ENCODE data around the gene FBRSL1.

Gene FBRSL1

GRCh38 chr12:132517013-132517739 lies 27.2 kb downstream of the FBRSL1 start:
- 88 to 91% methylated on average over 19 of the region's 19 CpGs for WGBS, 2 experiments
- Histone ChIP-seq H3K4me1 (ENCODE audit: control insufficient read depth, insufficient read depth, low read length) (peaks cover 3% of the 10 kb centered on the region), H3K27me3 (ENCODE audit: control insufficient read depth, insufficient read depth, low read length, poor library complexity, severe bottlenecking) (no peaks in the 10 kb centered on the region), H3K4me3 (ENCODE audit: insufficient read depth, low read depth, low read length) (no peak overlapping the region), H3K27ac (ENCODE audit: insufficient read depth, low read depth, low read length, poor library complexity, severe bottlenecking) (no peak overlapping the region), H3K9me3 (ENCODE audit: control insufficient read depth, low read length) (no peaks in the 10 kb centered on the region), H3K36me3 (ENCODE audit: control insufficient read depth, insufficient read depth, low read length) (no peaks in the 10 kb centered on the region)

- 90% methylated on average over 10 of the region's 10 CpGs for WGBS, 2 experiments
Measured at GRCh38 chr12:132517740-132518100, 27.8 kb downstream of the FBRSL1 start.

GRCh38 chr12:132518354-132518992 lies 28.5 kb downstream of the FBRSL1 start:
- H3K27me3 ChIP-seq (ENCODE audit: control insufficient read depth, insufficient read depth, low read length, poor library complexity, severe bottlenecking) = no peaks in the 10 kb centered on the region
- H3K27ac ChIP-seq (ENCODE audit: insufficient read depth, low read depth, low read length, poor library complexity, severe bottlenecking) = no peak overlapping the region
- no peaks in the 10 kb centered on the region for H3K9me3 ChIP-seq (ENCODE audit: control insufficient read depth, low read length)
- no peaks in the 10 kb centered on the region for H3K36me3 ChIP-seq (ENCODE audit: control insufficient read depth, insufficient read depth, low read length)
- no peak overlapping the region for H3K4me3 ChIP-seq (ENCODE audit: insufficient read depth, low read depth, low read length)
- H3K4me1 ChIP-seq (ENCODE audit: control insufficient read depth, insufficient read depth, low read length) = peaks cover 3% of the 10 kb centered on the region
- WGBS, 2 experiments = 89% methylated on average over 7 of the region's 7 CpGs

More at GRCh38 chr12:132517740-132518100, 27.8 kb downstream of the FBRSL1 start:
- H3K36me3 ChIP-seq (ENCODE audit: control insufficient read depth, insufficient read depth, low read length) = no peaks in the 10 kb centered on the region
- no peak overlapping the region for H3K27ac ChIP-seq (ENCODE audit: insufficient read depth, low read depth, low read length, poor library complexity, severe bottlenecking)
- no peaks in the 10 kb centered on the region for H3K9me3 ChIP-seq (ENCODE audit: control insufficient read depth, low read length)
- H3K4me3 ChIP-seq (ENCODE audit: insufficient read depth, low read depth, low read length) = no peak overlapping the region
- no peaks in the 10 kb centered on the region for H3K27me3 ChIP-seq (ENCODE audit: control insufficient read depth, insufficient read depth, low read length, poor library complexity, severe bottlenecking)
- H3K4me1 ChIP-seq (ENCODE audit: control insufficient read depth, insufficient read depth, low read length) = peaks cover 3% of the 10 kb centered on the region

GRCh38 chr12:132520421-132521199 lies 30.7 kb downstream of the FBRSL1 start:
- H3K36me3 ChIP-seq (ENCODE audit: control insufficient read depth, insufficient read depth, low read length) = no peaks in the 10 kb centered on the region
- H3K4me1 ChIP-seq (ENCODE audit: control insufficient read depth, insufficient read depth, low read length) = peaks cover 4% of the 10 kb centered on the region
- H3K27ac ChIP-seq (ENCODE audit: insufficient read depth, low read depth, low read length, poor library complexity, severe bottlenecking) = no peak overlapping the region
- H3K4me3 ChIP-seq (ENCODE audit: insufficient read depth, low read depth, low read length) = no peak overlapping the region
- no peaks in the 10 kb centered on the region for H3K9me3 ChIP-seq (ENCODE audit: control insufficient read depth, low read length)
- WGBS, 2 experiments = 89 to 91% methylated on average over 17 of the region's 17 CpGs
- no peaks in the 10 kb centered on the region for H3K27me3 ChIP-seq (ENCODE audit: control insufficient read depth, insufficient read depth, low read length, poor library complexity, severe bottlenecking)

- WGBS, 2 experiments = 89% methylated on average over 15 of the region's 15 CpGs
Measured at GRCh38 chr12:132521200-132521580, 31.2 kb downstream of the FBRSL1 start.

GRCh38 chr12:132521712-132522292 lies 31.9 kb downstream of the FBRSL1 start:
- WGBS, 2 experiments = 91 to 93% methylated on average over 27 of the region's 27 CpGs
- no peak overlapping the region for H3K4me3 ChIP-seq (ENCODE audit: insufficient read depth, low read depth, low read length)
- peaks cover 8% of the 10 kb centered on the region for H3K4me1 ChIP-seq (ENCODE audit: control insufficient read depth, insufficient read depth, low read length)
- H3K27me3 ChIP-seq (ENCODE audit: control insufficient read depth, insufficient read depth, low read length, poor library complexity, severe bottlenecking) = no peaks in the 10 kb centered on the region
- no peaks in the 10 kb centered on the region for H3K36me3 ChIP-seq (ENCODE audit: control insufficient read depth, insufficient read depth, low read length)
- H3K27ac ChIP-seq (ENCODE audit: insufficient read depth, low read depth, low read length, poor library complexity, severe bottlenecking) = no peak overlapping the region
- H3K9me3 ChIP-seq (ENCODE audit: control insufficient read depth, low read length) = no peaks in the 10 kb centered on the region

More at GRCh38 chr12:132521200-132521580, 31.2 kb downstream of the FBRSL1 start:
- H3K4me1 ChIP-seq (ENCODE audit: control insufficient read depth, insufficient read depth, low read length) = peaks cover 8% of the 10 kb centered on the region
- H3K27me3 ChIP-seq (ENCODE audit: control insufficient read depth, insufficient read depth, low read length, poor library complexity, severe bottlenecking) = no peaks in the 10 kb centered on the region
- H3K27ac ChIP-seq (ENCODE audit: insufficient read depth, low read depth, low read length, poor library complexity, severe bottlenecking) = no peak overlapping the region
- H3K9me3 ChIP-seq (ENCODE audit: control insufficient read depth, low read length) = no peaks in the 10 kb centered on the region
- no peaks in the 10 kb centered on the region for H3K36me3 ChIP-seq (ENCODE audit: control insufficient read depth, insufficient read depth, low read length)
- H3K4me3 ChIP-seq (ENCODE audit: insufficient read depth, low read depth, low read length) = no peak overlapping the region

GRCh38 chr12:132522592-132523380 lies 32.8 kb downstream of the FBRSL1 start:
- H3K4me1 ChIP-seq (ENCODE audit: control insufficient read depth, insufficient read depth, low read length) = peaks cover 8% of the 10 kb centered on the region
- no peaks in the 10 kb centered on the region for H3K9me3 ChIP-seq (ENCODE audit: control insufficient read depth, low read length)
- WGBS, 2 experiments = 88 to 90% methylated on average over 25 of the region's 25 CpGs
- no peak overlapping the region for H3K4me3 ChIP-seq (ENCODE audit: insufficient read depth, low read depth, low read length)
- no peaks in the 10 kb centered on the region for H3K27me3 ChIP-seq (ENCODE audit: control insufficient read depth, insufficient read depth, low read length, poor library complexity, severe bottlenecking)
- H3K36me3 ChIP-seq (ENCODE audit: control insufficient read depth, insufficient read depth, low read length) = no peaks in the 10 kb centered on the region
- H3K27ac ChIP-seq (ENCODE audit: insufficient read depth, low read depth, low read length, poor library complexity, severe bottlenecking) = no peak overlapping the region

- peaks cover 8% of the 10 kb centered on the region for H3K4me1 ChIP-seq (ENCODE audit: control insufficient read depth, insufficient read depth, low read length)
- no peak overlapping the region for H3K4me3 ChIP-seq (ENCODE audit: insufficient read depth, low read depth, low read length)
- H3K27me3 ChIP-seq (ENCODE audit: control insufficient read depth, insufficient read depth, low read length, poor library complexity, severe bottlenecking) = no peaks in the 10 kb centered on the region
- 51 to 55% methylated on average over 28 of the region's 28 CpGs for WGBS, 2 experiments
- no peaks in the 10 kb centered on the region for H3K9me3 ChIP-seq (ENCODE audit: control insufficient read depth, low read length)
- no peak overlapping the region for H3K27ac ChIP-seq (ENCODE audit: insufficient read depth, low read depth, low read length, poor library complexity, severe bottlenecking)
- H3K36me3 ChIP-seq (ENCODE audit: control insufficient read depth, insufficient read depth, low read length) = no peaks in the 10 kb centered on the region
Measured at GRCh38 chr12:132523576-132524331, 33.8 kb downstream of the FBRSL1 start.

- Histone ChIP-seq H3K27ac (ENCODE audit: insufficient read depth, low read depth, low read length, poor library complexity, severe bottlenecking) (no peak overlapping the region), H3K4me1 (ENCODE audit: control insufficient read depth, insufficient read depth, low read length) (peaks cover 8% of the 10 kb centered on the region), H3K27me3 (ENCODE audit: control insufficient read depth, insufficient read depth, low read length, poor library complexity, severe bottlenecking) (no peaks in the 10 kb centered on the region), H3K36me3 (ENCODE audit: control insufficient read depth, insufficient read depth, low read length) (no peaks in the 10 kb centered on the region), H3K4me3 (ENCODE audit: insufficient read depth, low read depth, low read length) (no peak overlapping the region), H3K9me3 (ENCODE audit: control insufficient read depth, low read length) (no peaks in the 10 kb centered on the region)
- 92 to 93% methylated on average over 16 of the region's 16 CpGs for WGBS, 2 experiments
Measured at GRCh38 chr12:132524405-132524804, 34.5 kb downstream of the FBRSL1 start.
